ENCODE results near the gene USP12.

Gene USP12

DNA sequence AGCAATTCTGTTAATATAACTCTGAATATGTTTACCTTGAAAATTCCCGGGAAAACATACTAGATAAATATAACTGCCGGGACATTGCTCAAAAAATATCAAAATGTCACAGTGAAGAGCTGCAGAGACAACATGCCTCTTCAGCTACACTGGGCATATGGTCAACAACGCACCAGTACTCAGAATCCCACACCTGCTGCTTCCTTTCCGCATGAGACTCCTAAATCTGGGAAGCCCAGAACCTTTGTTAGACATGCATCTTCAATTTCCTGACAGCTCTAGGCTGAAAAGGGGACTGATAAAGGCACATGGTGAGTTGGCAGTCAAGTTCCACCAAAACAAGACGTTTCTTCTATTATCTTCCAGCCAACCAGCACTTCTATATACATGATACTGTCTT is 53.7 kb downstream of the USP12 start:
- DNase-seq (ENCODE audit: extremely low read depth, low read depth), result no peak
- TF ChIP-seq, protein P1, sequence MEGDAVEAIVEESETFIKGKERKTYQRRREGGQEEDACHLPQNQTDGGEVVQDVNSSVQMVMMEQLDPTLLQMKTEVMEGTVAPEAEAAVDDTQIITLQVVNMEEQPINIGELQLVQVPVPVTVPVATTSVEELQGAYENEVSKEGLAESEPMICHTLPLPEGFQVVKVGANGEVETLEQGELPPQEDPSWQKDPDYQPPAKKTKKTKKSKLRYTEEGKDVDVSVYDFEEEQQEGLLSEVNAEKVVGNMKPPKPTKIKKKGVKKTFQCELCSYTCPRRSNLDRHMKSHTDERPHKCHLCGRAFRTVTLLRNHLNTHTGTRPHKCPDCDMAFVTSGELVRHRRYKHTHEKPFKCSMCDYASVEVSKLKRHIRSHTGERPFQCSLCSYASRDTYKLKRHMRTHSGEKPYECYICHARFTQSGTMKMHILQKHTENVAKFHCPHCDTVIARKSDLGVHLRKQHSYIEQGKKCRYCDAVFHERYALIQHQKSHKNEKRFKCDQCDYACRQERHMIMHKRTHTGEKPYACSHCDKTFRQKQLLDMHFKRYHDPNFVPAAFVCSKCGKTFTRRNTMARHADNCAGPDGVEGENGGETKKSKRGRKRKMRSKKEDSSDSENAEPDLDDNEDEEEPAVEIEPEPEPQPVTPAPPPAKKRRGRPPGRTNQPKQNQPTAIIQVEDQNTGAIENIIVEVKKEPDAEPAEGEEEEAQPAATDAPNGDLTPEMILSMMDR (IDR thresholded peaks at IDR 0.05; ENCODE audit: low read depth, low read length), result no peak

DNA sequence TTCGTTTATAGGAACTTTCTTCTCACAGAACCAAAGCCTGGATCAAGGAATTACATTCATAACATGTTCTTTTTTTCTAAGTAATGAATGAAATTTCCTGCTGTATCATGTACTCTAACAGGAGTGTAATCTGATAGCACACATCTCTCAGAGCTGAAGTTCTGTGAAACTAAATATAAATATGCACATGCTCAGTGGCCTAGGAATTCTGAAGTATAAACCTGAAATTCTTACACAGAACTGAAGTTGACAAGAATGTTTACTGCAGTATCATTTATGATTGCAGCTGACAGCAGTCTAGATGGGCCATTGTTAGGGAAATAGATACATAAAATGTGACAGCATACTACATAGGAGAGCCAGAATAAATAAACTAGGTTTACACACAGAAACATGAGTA is 54.5 kb downstream of the USP12 start:
- peak; percentile 45 for DNase-seq (ENCODE audit: extremely low read depth, low read depth)
- TF ChIP-seq, protein P1 (IDR thresholded peaks at IDR 0.05; ENCODE audit: low read depth, low read length), result no peak

DNA sequence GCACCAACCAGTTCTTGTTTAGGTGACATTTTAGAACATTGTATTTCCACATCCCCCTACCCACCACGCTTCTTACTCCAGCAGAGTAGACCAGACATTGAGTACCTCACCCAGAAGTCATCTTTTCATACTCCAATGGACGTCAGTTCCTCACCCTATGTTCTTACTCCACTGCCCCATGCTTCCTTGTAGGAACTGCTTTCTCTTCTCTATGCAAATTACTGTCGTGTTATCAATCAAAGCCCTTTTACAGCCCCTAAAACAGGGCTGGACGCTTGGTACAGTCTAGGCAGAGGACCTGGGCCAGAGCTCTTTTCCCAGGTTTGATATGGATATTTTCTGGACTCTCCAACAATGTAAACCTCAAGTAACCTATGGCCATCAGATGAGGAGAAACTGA is 58.2 kb downstream of the USP12 start:
- DNase-seq (ENCODE audit: extremely low read depth, low read depth), result no peak
- TF ChIP-seq, protein P1 (IDR thresholded peaks at IDR 0.05; ENCODE audit: low read depth, low read length), result no peak

DNA sequence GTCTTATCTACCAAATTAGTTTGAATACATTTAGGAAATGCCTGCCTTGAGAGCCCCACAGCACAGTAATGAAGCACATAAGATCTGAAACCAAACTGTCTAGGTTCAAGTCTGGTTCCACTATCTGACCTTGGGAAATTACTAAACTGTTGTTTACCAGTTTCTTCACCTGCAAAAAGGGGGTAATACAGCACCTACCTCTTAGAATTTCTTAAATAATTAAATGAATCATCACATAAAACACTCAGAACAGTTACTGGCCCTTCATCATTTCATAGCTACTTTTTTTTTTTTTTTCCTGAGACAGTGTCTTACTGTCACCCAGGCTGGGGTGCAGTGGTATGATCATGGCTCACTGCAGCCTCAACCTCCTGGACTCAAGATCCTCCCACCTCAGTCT is 59.6 kb downstream of the USP12 start:
- no peak for DNase-seq (ENCODE audit: extremely low read depth, low read depth)
- TF ChIP-seq, protein P1 (IDR thresholded peaks at IDR 0.05; ENCODE audit: low read depth, low read length), result no peak

DNA sequence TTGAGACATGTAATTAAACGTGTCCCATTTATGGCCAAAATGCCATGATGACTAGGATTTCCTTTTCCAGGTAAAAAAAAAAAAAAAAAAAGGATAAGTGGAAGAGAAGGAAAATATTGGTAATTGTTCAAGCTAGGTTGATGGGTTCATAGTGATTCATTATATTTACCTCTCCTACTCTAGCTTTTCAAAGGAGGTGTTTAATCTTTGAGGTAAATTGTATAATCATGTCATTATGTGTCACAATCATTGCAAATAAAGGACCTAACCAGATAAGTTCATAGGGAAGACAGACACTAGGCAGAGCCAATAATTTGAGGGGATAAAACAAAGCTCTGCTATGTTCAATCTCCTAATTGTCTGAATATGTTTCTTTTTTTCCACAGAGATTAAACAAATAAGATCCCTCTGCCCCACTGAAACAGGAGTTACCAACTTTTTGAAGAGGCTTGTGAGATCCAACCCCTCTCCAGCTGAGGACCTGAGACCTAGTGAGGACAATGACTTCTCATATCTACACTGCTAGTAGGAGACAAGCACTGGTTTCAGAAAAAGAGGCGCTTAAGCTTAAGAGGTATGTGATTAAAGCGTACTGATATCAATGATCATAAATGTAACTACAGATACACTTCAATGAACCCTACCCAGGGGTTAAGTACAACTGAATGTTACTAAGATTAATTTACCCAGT is 61.4 kb downstream of the USP12 start:
- no peak for DNase-seq (ENCODE audit: extremely low read depth, low read depth)
- TF ChIP-seq, protein P1 (IDR thresholded peaks at IDR 0.05; ENCODE audit: low read depth, low read length), result no peak

DNA sequence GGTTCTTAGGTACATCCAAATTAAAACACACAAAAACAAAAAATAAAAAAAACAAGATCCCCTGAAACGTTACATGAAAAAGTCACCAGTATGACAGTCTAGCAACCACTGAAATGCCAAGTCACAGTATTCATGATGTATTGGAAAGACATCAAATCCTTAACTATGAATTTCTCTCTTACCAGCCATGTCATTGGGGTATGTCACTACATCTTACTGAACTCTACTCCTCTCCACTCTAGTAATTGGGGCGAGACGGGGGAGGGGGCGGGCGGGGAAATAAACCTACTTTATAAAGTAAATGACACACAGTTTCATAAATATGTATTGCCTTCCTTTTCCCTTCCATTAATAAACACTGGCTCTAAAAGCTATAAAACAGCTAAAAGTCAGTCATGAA is 65.5 kb downstream of the USP12 start:
- no peak for DNase-seq (ENCODE audit: extremely low read depth, low read depth)
- TF ChIP-seq, protein P1 (IDR thresholded peaks at IDR 0.05; ENCODE audit: low read depth, low read length), result no peak

DNA sequence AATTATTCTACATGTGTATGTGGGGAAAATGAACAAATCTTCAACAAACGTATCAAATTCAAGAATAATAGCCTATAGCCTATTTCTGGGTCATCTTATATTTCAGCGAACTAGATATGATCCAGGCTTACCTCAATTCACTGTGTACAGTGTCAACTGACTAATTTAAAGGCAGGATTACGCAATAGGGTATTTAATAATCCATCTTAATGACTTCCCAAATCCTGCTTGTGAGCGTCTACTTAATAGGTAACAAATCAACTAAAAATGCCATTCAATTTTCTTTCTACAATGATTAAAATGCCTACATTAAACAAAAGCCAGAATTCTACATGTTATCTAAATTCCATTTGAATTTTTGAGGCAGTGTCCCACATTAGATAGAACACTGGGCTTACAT is 67.0 kb downstream of the USP12 start:
- DNase-seq (ENCODE audit: extremely low read depth, low read depth), result no peak
- TF ChIP-seq, protein P1 (IDR thresholded peaks at IDR 0.05; ENCODE audit: low read depth, low read length), result no peak

Measured in AG09319 (cell line).